ENCODE results near the gene SULT4A1. TPM values are rescaled to one million over a fixed set of nuclear protein-coding genes. Genes with fewer than 3 reads are reported as not detected.

SULT4A1 gene
- total RNA-seq, 1 donor from 2014 or later = 2.9 TPM

DNA sequence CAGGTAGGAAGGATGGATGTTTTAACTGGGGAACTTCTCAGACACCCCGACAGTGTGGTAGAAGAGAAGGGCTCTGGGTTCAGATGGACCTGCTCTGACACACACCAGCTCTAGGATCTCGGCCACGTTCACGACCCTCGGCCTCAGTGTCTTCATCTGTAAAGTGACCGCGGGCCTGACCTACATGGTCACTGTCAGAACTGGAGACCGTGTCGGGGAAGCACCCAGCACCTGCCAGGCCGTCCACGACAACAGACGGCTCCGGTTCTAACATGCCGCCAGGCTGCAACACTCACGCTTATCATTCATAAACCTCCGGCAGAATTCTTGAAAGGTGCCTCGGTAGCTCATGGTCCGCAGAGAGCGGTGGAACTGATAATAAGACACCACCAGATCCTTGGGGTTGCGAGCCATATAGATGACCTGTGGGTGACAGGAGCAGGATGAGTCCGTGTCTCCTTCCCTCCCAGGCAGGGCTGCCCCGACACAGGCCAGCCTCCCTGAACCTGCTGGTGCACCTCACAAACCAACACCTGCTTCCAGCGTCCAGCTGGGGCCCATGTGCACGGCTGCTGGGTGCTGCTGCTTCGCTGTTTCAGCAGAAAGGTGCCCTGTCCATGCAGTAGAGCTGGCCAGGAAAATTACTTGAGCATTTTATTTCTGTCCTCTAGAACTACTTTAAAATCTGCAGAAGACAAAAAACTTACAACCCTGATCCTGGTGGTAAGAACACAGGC lies 23.6 kb downstream of the SULT4A1 start:
- H3K9me3 Mint-ChIP-seq (ENCODE audit: low read depth) = no peaks in the 10 kb centered on the region
- TF ChIP-seq, protein P1, sequence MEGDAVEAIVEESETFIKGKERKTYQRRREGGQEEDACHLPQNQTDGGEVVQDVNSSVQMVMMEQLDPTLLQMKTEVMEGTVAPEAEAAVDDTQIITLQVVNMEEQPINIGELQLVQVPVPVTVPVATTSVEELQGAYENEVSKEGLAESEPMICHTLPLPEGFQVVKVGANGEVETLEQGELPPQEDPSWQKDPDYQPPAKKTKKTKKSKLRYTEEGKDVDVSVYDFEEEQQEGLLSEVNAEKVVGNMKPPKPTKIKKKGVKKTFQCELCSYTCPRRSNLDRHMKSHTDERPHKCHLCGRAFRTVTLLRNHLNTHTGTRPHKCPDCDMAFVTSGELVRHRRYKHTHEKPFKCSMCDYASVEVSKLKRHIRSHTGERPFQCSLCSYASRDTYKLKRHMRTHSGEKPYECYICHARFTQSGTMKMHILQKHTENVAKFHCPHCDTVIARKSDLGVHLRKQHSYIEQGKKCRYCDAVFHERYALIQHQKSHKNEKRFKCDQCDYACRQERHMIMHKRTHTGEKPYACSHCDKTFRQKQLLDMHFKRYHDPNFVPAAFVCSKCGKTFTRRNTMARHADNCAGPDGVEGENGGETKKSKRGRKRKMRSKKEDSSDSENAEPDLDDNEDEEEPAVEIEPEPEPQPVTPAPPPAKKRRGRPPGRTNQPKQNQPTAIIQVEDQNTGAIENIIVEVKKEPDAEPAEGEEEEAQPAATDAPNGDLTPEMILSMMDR (IDR thresholded peaks at IDR 0.05) = no peak
- H3K27ac Mint-ChIP-seq (ENCODE audit: unreplicated experiment) = no peak overlapping the region
- H3K36me3 Mint-ChIP-seq (ENCODE audit: low read depth) = peaks cover 5% of the 10 kb centered on the region
- H3K27me3 Mint-ChIP-seq (ENCODE audit: low read depth) = peaks cover 5% of the 10 kb centered on the region
- DNase-seq (ENCODE audit: low spot score) = no peak
- no peaks in the 10 kb centered on the region for H3K4me1 Mint-ChIP-seq (ENCODE audit: low read depth)
- no peak overlapping the region for H3K4me3 Mint-ChIP-seq (ENCODE audit: unreplicated experiment)

DNA sequence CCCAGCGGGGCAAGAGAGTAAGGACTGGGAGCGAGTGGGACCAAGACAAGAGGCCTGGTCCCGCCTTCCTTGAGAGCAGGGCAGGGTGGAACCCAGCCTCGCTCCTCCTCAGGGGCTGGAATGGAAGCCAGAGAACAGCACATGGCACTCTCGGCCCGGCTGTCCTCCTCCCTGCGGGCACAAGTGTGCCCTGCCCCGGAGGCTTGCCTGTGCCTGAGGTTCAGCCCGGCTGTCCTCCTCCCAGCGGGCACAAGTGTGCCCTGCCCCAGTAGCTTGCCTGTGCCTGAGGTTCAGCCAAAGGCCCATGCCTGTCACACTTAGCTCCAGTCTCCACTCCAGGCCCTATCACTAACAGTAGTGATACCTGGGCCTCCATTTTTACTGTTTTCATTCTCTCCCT lies 24.2 kb downstream of the SULT4A1 start:
- H3K27ac Mint-ChIP-seq (ENCODE audit: unreplicated experiment) = no peak overlapping the region
- H3K27me3 Mint-ChIP-seq (ENCODE audit: low read depth) = peaks cover 5% of the 10 kb centered on the region
- no peaks in the 10 kb centered on the region for H3K9me3 Mint-ChIP-seq (ENCODE audit: low read depth)
- TF ChIP-seq, protein P1 (IDR thresholded peaks at IDR 0.05) = no peak
- H3K4me1 Mint-ChIP-seq (ENCODE audit: low read depth) = no peaks in the 10 kb centered on the region
- DNase-seq (ENCODE audit: low spot score) = no peak
- no peak overlapping the region for H3K4me3 Mint-ChIP-seq (ENCODE audit: unreplicated experiment)
- peaks cover 5% of the 10 kb centered on the region for H3K36me3 Mint-ChIP-seq (ENCODE audit: low read depth)

DNA sequence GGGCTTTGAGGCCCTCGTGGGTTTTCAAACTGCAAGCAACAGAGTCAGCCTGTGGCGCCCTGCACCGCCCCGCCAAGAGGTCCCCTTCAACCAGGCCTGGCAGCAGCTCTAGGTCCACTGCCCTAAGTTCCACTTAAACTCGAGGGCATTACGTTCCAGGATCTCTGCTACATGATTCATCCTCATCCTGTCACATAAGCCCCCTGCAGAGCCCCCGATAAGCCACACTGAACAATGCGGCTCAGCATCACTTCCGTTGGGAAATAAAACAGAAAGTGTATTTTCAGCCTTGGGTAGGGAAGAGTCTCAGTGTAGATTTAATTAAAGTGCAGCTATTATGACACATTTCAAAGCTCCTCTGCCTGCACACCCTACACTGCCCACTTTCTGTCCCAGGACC lies 24.6 kb downstream of the SULT4A1 start:
- H3K27me3 Mint-ChIP-seq (ENCODE audit: low read depth) = peaks cover 5% of the 10 kb centered on the region
- peaks cover 5% of the 10 kb centered on the region for H3K36me3 Mint-ChIP-seq (ENCODE audit: low read depth)
- H3K4me1 Mint-ChIP-seq (ENCODE audit: low read depth) = no peaks in the 10 kb centered on the region
- no peak overlapping the region for H3K4me3 Mint-ChIP-seq (ENCODE audit: unreplicated experiment)
- no peak for DNase-seq (ENCODE audit: low spot score)
- TF ChIP-seq, protein P1 (IDR thresholded peaks at IDR 0.05) = no peak
- H3K9me3 Mint-ChIP-seq (ENCODE audit: low read depth) = no peaks in the 10 kb centered on the region
- no peak overlapping the region for H3K27ac Mint-ChIP-seq (ENCODE audit: unreplicated experiment)

DNA sequence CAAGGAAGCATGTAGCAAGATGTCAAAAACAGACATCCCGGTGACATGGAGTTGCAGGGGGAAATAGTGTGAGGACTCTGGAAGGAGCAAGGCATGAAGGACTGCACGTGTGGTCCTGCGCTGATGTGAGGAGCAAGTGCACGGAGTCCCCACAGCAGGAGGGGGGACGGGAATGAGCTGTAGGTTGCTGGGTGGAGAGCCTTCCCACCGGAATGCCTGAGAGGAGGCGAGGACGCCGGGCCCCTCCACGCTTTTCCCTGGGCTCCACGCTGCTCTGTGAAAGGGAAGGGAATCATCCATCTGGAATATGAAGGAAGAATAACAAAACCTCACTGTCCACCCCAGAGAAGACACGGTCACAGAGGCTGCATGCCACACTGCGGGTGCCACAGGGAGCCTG lies 26.6 kb downstream of the SULT4A1 start:
- no peaks in the 10 kb centered on the region for H3K4me1 Mint-ChIP-seq (ENCODE audit: low read depth)
- peak; percentile 72 for DNase-seq (ENCODE audit: low spot score)
- no peaks in the 10 kb centered on the region for H3K9me3 Mint-ChIP-seq (ENCODE audit: low read depth)
- no peak overlapping the region for H3K4me3 Mint-ChIP-seq (ENCODE audit: unreplicated experiment)
- H3K27me3 Mint-ChIP-seq (ENCODE audit: low read depth) = peaks cover 5% of the 10 kb centered on the region
- no peak overlapping the region for H3K27ac Mint-ChIP-seq (ENCODE audit: unreplicated experiment)
- TF ChIP-seq, protein P1 (IDR thresholded peaks at IDR 0.05) = no peak
- peaks cover 5% of the 10 kb centered on the region for H3K36me3 Mint-ChIP-seq (ENCODE audit: low read depth)

GRCh38 chr22:43835166-43835565 lies 27.1 kb downstream of the SULT4A1 start:
- H3K36me3 Mint-ChIP-seq (ENCODE audit: low read depth) = peaks cover 5% of the 10 kb centered on the region
- no peak overlapping the region for H3K27ac Mint-ChIP-seq (ENCODE audit: unreplicated experiment)
- DNase-seq (ENCODE audit: low spot score) = peak; percentile 77
- peaks cover 3% of the 10 kb centered on the region for H3K4me1 Mint-ChIP-seq (ENCODE audit: low read depth)
- no peak overlapping the region for H3K4me3 Mint-ChIP-seq (ENCODE audit: unreplicated experiment)
- TF ChIP-seq, protein P1 (IDR thresholded peaks at IDR 0.05) = no peak
- H3K27me3 Mint-ChIP-seq (ENCODE audit: low read depth) = peaks cover 5% of the 10 kb centered on the region
- H3K9me3 Mint-ChIP-seq (ENCODE audit: low read depth) = no peaks in the 10 kb centered on the region
